HG03139 (cell line): ENCODE measurements around the gene SLC9A1.
"Not testable (repeated sequence)": the region's sequence is repeated elsewhere in the genome, so short reads cannot be mapped to it uniquely, and the experiment has no call there.

ENCODE experiments used
- ATAC-seq: cut with Tn5 transposase; IDR thresholded peaks from one replicate; pipeline ENCODE4 v1.9.1; 2021; ENCODE audit not compliant: unreplicated experiment

The SLC9A1 gene

GRCh38 chr1:27154991-27155781, at the start of gene SLC9A1:
SLC9A1 (minus strand) TSS chr1:27155125; CDS start chr1:27154334, 791 bp downstream.
- ATAC-seq, result peak; percentile 82

DNA sequence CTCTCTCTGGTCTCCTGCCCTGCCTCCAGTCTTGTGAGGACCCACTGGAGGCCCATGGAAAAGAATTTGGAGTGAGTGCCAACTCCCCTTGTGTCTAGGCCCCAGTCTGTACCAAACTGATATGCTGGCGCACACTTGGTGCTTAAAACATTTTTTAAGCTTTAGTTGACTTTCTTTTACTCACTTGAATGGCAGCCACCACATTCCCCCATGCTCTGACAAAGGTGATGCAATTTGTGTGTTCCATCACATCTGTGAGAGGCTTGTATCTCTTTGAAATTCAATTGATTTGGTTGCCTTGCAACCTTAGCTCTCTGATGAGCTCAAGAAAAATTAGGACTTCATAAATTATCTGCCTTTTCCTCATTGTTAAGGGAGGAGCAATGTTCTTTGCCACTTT, 49.0 kb upstream of the SLC9A1 start:
- ATAC-seq, result no peak

GRCh38 chr1:27201295-27201694, 46.4 kb upstream of the SLC9A1 start:
- no peak for ATAC-seq

- ATAC-seq, result no peak
These were observed 38.3 kb upstream of the SLC9A1 start for GRCh38 chr1:27193194-27193593.

DNA sequence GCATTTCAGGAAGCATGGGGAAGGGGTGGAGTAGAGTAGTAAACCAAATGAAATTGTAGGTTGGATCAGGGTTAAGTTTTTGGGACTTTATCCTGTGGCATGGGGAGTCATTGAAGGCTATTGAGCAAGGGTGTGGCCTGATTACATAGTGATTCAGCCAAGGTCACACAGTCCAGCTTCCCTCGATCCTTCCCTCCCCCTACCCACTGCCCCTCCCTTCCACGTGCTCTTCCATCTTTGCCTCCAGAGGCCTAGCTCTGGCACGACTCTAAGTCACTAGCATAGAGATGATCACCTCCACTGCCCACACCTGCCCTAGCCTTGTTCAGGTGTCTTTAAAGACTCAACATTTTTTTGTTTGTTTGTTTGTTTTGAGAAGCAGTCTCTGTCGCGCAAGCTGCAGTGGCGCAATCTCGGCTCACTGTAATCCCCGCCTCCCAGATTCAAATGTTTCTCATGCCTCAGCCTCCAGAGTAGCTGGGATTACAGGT, 37.2 kb upstream of the SLC9A1 start:
- ATAC-seq, result no peak

DNA sequence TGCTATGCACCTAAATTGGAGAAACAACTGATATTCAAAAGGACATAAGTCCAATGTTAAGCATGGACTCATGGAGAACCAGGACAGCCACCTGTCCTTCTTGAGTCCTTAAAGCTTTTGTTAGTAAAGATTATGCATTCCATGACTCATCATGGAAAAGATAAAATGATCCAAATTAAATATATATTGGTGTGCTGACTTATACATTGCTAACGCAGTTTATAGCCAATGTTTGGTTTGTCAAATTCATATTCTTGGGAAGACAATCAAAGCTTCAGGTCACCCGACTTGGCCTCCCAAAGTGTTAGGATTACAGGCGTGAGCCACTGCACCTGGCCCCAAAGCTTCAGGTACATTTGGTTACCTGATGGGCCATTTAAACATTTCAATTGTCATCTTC, 29.7 kb upstream of the SLC9A1 start:
- not testable (repeated sequence) for ATAC-seq

DNA sequence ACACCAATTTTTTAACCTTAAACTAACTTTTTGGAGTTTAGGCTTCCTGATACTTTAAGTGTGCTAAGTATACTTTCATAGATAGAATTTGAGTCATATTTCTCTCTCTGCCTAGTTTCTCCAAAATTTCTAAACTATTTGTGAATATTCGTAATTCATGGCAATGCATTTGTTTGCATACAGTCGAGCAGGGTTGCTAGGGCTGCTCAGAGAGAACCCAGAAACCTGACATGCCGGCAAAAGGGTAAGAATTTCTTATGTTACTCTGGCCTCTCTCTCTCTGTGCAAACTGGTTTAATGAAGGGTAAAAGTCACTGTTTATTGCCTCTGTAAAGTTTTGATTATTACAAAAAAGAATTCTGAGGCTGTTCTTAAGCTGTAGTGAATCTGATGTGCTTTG, 25.1 kb upstream of the SLC9A1 start:
- ATAC-seq, result no peak

DNA sequence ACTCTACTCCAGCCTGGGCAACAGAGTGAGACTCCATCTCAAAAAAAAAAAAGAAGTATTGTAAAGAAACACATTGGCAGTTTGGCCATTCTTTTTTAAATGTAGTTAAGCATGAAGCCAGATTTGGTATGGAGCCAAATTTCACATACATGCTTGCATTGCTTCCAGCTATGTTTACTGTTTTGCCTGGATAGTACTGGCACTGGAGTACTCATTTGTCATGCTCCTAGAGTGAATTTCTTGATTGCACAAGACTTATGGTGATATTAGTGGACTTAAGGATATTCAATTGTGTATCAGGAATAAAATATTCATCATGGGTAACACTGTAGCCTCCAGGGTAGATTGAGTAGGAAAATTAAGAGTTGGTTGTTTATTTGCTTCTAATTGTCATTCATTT, 24.5 kb upstream of the SLC9A1 start:
- ATAC-seq, result no peak

DNA sequence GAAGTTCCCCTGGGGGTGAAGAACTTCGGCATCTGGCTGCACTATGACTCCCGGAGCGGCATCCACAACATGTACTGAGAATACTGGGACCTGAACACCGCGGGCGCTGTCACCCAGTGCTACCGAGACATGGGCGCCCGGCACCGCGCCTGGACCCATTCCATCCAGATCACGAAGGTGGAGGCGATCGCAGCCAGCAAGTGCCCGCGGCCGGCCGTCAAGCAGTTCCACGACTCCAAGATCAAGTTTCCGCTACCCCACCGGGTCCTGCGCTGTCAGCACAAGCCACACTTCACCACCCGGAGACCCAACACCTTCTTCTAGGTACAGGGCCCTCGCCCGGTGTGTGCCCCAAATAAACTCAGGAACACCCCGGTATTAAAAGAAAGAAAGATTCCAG, 22.0 kb upstream of the SLC9A1 start:
- ATAC-seq, result no peak

GRCh38 chr1:27176323-27176722, 21.4 kb upstream of the SLC9A1 start:
- no peak for ATAC-seq

DNA sequence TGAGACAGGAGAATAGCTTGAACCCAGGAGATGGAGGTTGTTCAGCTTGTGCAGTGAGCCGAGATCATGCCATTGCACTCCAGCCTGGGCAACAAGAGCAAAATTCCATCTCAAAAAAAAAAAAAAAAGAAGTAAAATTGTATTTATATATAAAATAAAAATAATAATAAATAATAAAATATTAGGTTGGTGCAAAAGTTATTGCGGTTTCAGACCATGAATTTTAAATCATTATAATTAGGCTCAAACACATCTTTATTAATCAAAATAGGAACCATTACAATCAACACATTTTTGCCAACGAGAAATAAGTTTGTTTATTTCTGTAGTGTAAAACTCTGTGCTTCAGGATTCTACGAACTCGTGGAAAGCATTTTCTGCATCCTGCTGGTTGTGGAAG, 18.1 kb upstream of the SLC9A1 start:
- not testable (repeated sequence) for ATAC-seq

DNA sequence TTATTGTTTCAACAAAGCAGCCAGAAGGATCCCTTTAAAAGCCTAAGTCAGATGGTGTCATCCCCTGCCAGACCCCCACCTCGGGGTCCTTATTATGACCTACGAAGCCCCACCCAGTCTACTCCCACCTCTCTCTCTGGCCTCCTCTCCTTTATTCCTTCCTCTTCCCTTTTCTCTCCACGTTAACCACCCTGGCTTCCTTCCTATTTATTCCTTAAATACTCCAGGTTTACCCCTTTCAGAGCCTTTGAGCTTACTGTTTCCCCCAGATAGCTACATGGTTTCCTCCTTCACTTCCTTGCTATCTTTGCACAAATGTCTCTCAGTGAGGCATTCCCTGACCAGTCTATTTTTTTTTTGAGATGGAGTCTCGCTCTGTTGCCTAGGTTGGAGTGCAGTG, 12.0 kb upstream of the SLC9A1 start:
- ATAC-seq, result no peak

GRCh38 chr1:27166351-27166802, 11.5 kb upstream of the SLC9A1 start:
- no peak for ATAC-seq

DNA sequence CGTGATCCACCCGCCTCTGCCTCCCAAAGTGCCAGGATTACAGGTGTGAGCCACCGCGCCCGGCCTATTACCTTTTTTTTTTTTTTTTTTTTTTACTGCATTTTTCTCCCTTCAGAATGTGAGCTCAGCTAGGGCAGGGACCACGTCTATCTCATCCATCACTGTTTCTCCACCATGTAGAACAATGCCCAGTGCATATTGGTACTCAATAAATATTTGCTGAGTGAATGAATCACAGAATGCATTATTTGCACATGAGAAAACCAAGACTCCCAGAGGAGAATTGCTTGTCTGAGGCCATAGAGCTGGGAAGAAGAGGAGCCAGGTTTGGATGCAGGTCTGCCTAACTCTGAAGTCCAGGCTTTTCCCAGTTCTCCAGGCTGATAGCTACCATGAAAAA, 8.2 kb upstream of the SLC9A1 start:
- ATAC-seq, result no peak

- ATAC-seq, result no peak
These were observed 7.2 kb upstream of the SLC9A1 start for GRCh38 chr1:27162090-27162489.

GRCh38 chr1:27161594-27161993, 6.7 kb upstream of the SLC9A1 start:
- ATAC-seq, result no peak

- ATAC-seq, result no peak
These were observed 2.3 kb upstream of the SLC9A1 start for GRCh38 chr1:27157194-27157593.

- no peak for ATAC-seq
These were observed 395 bp downstream of the SLC9A1 start for GRCh38 chr1:27154469-27154990.

DNA sequence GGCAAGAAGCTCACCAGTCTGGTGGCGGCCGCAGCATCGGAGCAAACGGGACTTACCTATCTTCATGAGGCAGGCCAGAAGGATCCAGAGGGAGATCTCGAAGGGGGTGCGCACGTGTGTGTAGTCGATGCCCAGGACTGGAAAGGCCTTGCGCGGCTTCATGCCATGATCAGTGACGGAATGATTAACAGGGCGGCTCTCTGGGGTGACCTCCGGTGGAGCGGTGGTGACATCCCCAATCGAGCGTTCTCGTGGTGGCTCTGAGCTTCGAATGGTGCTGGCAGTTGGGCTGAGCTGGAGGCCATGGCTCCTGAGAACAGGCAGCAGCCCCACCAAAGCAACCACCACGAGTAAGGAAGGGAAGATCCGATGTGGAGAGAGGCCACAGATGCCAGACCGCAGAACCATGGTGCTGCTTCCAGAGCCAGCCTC, 982 bp downstream of the SLC9A1 start:
- no peak for ATAC-seq

- no peak for ATAC-seq
These were observed 1.4 kb downstream of the SLC9A1 start for GRCh38 chr1:27153549-27153886.

DNA sequence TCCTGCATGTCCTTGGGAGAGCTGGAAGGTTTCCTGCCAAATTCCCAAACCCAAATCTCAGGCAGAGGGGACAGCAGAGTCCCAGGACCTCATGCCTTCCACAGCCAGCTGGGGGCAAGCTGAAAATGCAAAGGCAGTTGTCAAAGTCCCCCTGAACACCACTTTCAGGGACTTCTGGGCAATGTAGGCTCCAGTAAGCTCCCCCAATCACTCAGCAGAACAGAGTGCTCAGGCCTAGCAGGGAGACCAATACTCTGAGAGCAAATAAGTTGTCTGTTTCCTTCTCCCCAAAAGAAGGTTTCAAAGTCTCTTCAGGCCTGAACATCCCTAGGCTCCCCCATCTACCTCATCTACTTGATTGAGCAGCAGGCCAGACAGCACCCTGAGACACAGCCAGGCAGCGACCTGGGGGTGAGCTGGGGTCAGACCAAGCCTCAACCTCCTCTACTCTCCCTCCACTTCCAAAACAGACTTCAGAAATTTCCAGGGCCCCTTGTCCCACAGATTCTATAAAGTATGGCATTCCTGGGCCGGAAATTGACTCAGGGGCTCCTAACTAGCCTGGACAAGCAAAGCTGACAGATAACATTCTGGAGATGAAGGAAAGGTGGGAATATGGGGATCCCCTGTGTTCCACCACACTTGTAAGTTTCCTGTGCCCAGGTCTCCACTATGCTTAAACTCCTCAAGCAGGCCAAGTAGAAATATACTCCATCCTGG, 1.9 kb downstream of the SLC9A1 start:
- no peak for ATAC-seq
